Thyroid gland (tissue), 4 donors: Measurements from ENCODE around the gene ECSIT. TPM values are rescaled to one million over a fixed set of nuclear protein-coding genes. Genes with fewer than 3 reads are reported as not detected.
A peak's percentile ranks its signal among the peaks of the same experiment; 100 is the strongest.
"Not testable (repeated sequence)": the region's sequence is repeated elsewhere in the genome, so short reads cannot be mapped to it uniquely, and the experiment has no call there.

Experiments
- DNase-seq, 2 donors: peaks; one replicate each; pipeline ENCODE4 v3.0.0-alpha.2; 2019
- H3K27ac ChIP-seq, 3 donors: fragments of 200-600 bp; sonication (generic); 1 replicate in 2 of 3; 2 replicates in 1 of 3; pipeline ENCODE4 v1.5.1; 2016 to 2019; ENCODE audit warnings: mild to moderate bottlenecking in 1 of 3, moderate library complexity in 1 of 3
- H3K27me3 ChIP-seq: fragments of 200-600 bp; sonication (generic); one replicate; pipeline ENCODE4 v1.5.1; 2019
- H3K36me3 ChIP-seq, 2 donors: fragments of 200-600 bp; sonication (generic); one replicate each; pipeline ENCODE4 v1.5.1; 2016 to 2019
- H3K4me1 ChIP-seq, 2 donors: fragments of 200-600 bp; sonication (generic); one replicate each; pipeline ENCODE4 v1.5.1; 2017 to 2019
- H3K4me3 ChIP-seq, 3 donors: fragments of 200-600 bp; sonication (generic); replicated peaks in 1 of 3; 1 replicate in 2 of 3; 2 replicates in 1 of 3; pipeline ENCODE4 v1.5.1; 2016; ENCODE audit warnings: mild to moderate bottlenecking in 1 of 3
- H3K9me3 ChIP-seq: fragments of 200-600 bp; sonication (generic); one replicate; pipeline ENCODE4 v1.5.1; 2017
- CTCF ChIP-seq, 6 experiments: fragments of 200-600 bp in 3 of 6; fragments of 450-650 bp in 3 of 6; sonication (generic) in 3 of 6; IDR thresholded peaks; one replicate each; pipeline ENCODE4 v1.5.1; 2016 to 2019; ENCODE audit warnings: antibody characterized with exemption in 6 of 6, mild to moderate bottlenecking in 2 of 6, inconsistent platforms in 1 of 6, moderate library complexity in 1 of 6
- POLR2A ChIP-seq, 2 donors: fragments of 450-650 bp; IDR thresholded peaks; one replicate each; pipeline ENCODE4 v1.6.1; 2017; ENCODE audit warnings: antibody characterized with exemption in 2 of 2, mild to moderate bottlenecking in 2 of 2, moderate library complexity in 1 of 2
- WGBS, 2 donors: methylation state at CpG; one replicate each; pipeline ENCODE4 v1.1.5; 2017; 5-methylcytosine and 5-hydroxymethylcytosine counted together
- intact Hi-C: fragments of 100-400 bp; cut with DNase I; formaldehyde crosslinking; loops from one replicate; pipeline ENCODE4 v1.15.1; 2023
- total RNA-seq, 4 donors: library from RNA; depleted of rRNA; stranded (reverse); fragments of >200 nt; gene quantifications; one replicate each; pipeline ENCODE4 v1.2.3, GENCODE V29; 2016

Gene ECSIT
- total RNA-seq: 10 to 100 TPM; 36.5 to 77.5 (median 68.9) TPM

DNA sequence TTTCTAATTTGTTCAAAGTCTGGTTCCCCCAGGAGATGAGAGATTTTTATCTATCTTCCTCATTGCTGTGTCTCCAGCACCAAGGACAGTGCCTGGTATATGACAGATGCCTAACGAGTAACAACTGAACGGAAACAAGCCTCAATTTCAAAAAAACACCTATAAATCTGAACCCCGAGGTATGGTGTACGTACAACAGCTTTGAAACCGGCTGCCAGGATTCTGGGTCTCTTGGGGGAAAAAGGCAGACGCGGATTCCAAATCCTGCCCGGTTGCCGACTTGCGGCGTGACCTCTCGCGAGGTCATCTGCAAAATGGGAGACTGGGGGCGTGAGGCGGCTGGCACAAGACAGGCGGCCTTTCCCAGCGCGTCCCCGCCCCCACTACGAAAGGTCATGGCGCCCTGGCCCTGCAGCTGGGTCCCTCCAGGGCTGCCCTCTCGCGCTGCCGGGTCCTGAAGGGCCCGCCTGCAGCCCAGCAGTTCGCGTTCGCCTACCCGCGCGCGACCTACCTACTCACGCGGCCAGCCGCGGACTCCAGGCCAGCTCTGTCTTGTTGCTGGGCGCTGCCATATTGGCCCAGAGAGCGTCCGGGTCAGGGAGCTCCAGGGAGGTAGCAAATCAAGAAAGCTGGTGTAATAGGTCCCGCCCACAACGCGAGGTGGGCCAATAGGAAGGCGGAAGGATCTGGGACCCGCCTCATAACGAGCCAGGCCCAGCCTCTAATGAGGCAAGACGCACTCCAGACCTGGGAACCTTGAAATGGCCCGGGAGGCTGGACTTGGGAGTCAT lies at the start of gene ECSIT:
Gene ECSIT, minus strand, starts transcription at position 584 of the 791 bp plus-strand sequence. CDS start 9,964 bp downstream, outside the sequence.
- Histone ChIP-seq H3K4me3 (peak within 1 kb of the TSS; percentile 68 to 79 (median 77)), H3K27ac (peak within 1 kb of the TSS; percentile 51 to 86 (median 80)), H3K36me3 (no peaks in the 10 kb centered on the region), H3K9me3 (no peaks in the 10 kb centered on the region), H3K4me1 (peaks cover 12 to 15% of the 10 kb centered on the region in 2 donors), H3K27me3 (no peaks in the 10 kb centered on the region)
- TF ChIP-seq CTCF (IDR thresholded peaks at IDR 0.05) (no peak), POLR2A (IDR thresholded peaks at IDR 0.05) (peak in 1 of 2 donors; percentile 66)
- peak; percentile 99 for DNase-seq
- intact Hi-C loops: no loop called here
- 1 to 2% methylated on average over 29 to 31 of the region's 47 CpGs for WGBS, 2 donors

- H3K4me3 ChIP-seq: peak within 1 kb of the TSS in 2 of 3 donors; percentile 1 to 20
- H3K27ac ChIP-seq: no peak within 1 kb of the TSS
- 79 to 80% methylated on average over 11 to 12 of the region's 18 CpGs for WGBS, 2 donors
Measured at GRCh38 chr19:11577451-11578257, 48.7 kb upstream of the ECSIT start, which contains the start of gene ACP5. Gene ACP5 (minus strand): TSS chr19:11577645. CDS start chr19:11577317, 328 bp downstream.

DNA sequence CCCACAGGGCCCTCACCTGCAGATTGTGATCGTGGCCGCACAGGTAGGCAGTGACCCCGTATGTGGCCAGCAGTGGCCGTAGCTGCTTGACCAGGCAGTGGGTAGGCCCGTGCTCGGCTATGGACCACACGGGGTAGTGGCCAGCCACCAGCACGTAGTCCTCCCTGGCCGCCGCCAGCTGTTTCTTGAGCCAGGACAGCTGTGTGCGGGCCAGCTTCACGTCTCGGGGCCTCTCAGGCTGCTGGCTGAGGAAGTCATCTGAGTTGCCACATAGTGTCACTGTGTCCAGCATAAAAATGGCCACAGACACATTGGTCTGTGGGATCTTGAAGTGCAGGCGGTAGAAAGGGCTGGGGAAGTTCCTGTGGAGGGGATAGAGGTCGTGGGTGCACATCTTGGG lies 47.3 kb upstream of the ECSIT start:
- H3K9me3 ChIP-seq: no peaks in the 10 kb centered on the region
- WGBS, 2 donors: 81 to 88% methylated on average over 3 to 6 of the region's 15 CpGs
- H3K36me3 ChIP-seq: no peaks in the 10 kb centered on the region
- no peak overlapping the region for H3K4me3 ChIP-seq
- no peaks in the 10 kb centered on the region for H3K27me3 ChIP-seq
- intact Hi-C loops: no loop called here
- peaks cover 4 to 8% of the 10 kb centered on the region in 2 donors for H3K4me1 ChIP-seq
- DNase-seq: no peak
- TF ChIP-seq POLR2A (IDR thresholded peaks at IDR 0.05) (no peak), CTCF (IDR thresholded peaks at IDR 0.05) (no peak)
- H3K27ac ChIP-seq: no peak overlapping the region

More at GRCh38 chr19:11577451-11578257, 48.7 kb upstream of the ECSIT start, which contains the start of gene ACP5:
- H3K36me3 ChIP-seq: no peaks in the 10 kb centered on the region
- intact Hi-C loops: no loop called here
- H3K9me3 ChIP-seq: no peaks in the 10 kb centered on the region
- H3K4me1 ChIP-seq: peaks cover 8 to 17% of the 10 kb centered on the region in 2 donors
- no peak for TF ChIP-seq CTCF (IDR thresholded peaks at IDR 0.05)
- no peak for TF ChIP-seq POLR2A (IDR thresholded peaks at IDR 0.05)
- no peaks in the 10 kb centered on the region for H3K27me3 ChIP-seq
- DNase-seq: no peak

DNA sequence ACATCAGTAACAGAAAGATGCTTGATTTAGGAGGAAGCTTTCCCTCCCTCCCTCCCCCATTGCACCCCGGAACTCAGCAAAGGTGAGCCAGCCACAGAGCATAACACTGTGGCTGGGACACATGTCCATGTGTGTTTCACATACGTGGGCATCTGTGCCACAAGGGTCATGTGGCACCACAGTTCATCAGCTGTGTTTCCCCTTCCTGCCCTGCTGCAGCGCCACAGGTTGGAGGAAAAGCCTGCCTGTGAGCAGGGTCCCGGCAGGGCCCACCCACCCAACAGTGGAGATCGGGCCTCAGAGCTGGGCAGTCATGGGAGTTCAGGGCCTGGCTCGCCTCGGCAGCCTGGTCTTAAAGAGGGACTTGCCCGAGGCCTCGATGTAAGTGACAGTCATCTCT lies 45.8 kb upstream of the ECSIT start:
- Histone ChIP-seq H3K9me3 (no peaks in the 10 kb centered on the region), H3K4me1 (peaks cover 4 to 7% of the 10 kb centered on the region in 2 donors), H3K4me3 (no peak overlapping the region), H3K27me3 (no peaks in the 10 kb centered on the region), H3K27ac (no peak overlapping the region), H3K36me3 (no peaks in the 10 kb centered on the region)
- no peak for DNase-seq
- intact Hi-C loops: no loop called here
- 66 to 89% methylated on average over 5 to 7 of the region's 9 CpGs for WGBS, 2 donors
- TF ChIP-seq POLR2A (IDR thresholded peaks at IDR 0.05) (no peak), CTCF (IDR thresholded peaks at IDR 0.05) (no peak)

- DNase-seq: not testable (repeated sequence)
Measured at GRCh38 chr19:11573763-11574162, 44.8 kb upstream of the ECSIT start.

GRCh38 chr19:11573354-11573753 lies 44.4 kb upstream of the ECSIT start:
- WGBS, 2 donors: 79 to 84% methylated on average over 6 of the region's 6 CpGs
- DNase-seq, H3K4me1 ChIP-seq, H3K36me3 ChIP-seq, H3K27me3 ChIP-seq, H3K4me3 ChIP-seq, intact Hi-C loops, H3K27ac ChIP-seq, H3K9me3 ChIP-seq: not testable (repeated sequence)

More at GRCh38 chr19:11573763-11574162, 44.8 kb upstream of the ECSIT start:
- H3K4me1 ChIP-seq, H3K27ac ChIP-seq, H3K36me3 ChIP-seq, H3K4me3 ChIP-seq, intact Hi-C loops, H3K27me3 ChIP-seq, H3K9me3 ChIP-seq: not testable (repeated sequence)
- 79 to 96% methylated on average over 4 of the region's 4 CpGs for WGBS, 2 donors
